Loucy (cell line): Measurements from ENCODE around the gene CCDC177.

Experiments used
- EZH2phosphoT487 ChIP-seq: fragments of 200-600 bp; IDR thresholded peaks from 2 replicates; pipeline ENCODE4 v1.6.1; 2018; ENCODE audit warnings: antibody characterized with exemption, mild to moderate bottlenecking, moderate library complexity, borderline replicate concordance
- TF ChIP-seq, protein P1 (sequence below): fragments of 200-600 bp; sonication (generic); conservative IDR thresholded peaks from 2 replicates; pipeline ENCODE4 v1.5.1; 2014; ENCODE audit warnings: mild to moderate bottlenecking, antibody characterized with exemption, low read length

DNA sequence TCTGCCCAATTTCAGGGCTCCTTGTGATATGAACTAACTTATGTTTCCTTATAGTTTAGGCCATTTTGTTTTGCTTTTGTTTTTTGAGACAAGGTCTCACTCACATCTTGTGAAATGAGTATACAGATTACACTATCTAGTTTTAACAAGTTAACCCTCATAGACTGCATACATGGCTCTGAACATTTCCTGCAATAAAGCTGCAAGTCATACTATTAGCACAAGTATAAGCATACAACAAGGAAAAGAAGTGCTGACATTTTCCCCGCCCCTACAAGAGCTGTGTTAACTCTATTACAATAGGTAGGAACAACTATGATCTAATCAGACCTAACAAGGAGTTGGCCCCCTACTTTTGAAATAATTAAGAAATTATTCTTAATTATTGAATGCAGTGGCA, 35.9 kb downstream of the CCDC177 start:
- TF ChIP-seq, protein P1, sequence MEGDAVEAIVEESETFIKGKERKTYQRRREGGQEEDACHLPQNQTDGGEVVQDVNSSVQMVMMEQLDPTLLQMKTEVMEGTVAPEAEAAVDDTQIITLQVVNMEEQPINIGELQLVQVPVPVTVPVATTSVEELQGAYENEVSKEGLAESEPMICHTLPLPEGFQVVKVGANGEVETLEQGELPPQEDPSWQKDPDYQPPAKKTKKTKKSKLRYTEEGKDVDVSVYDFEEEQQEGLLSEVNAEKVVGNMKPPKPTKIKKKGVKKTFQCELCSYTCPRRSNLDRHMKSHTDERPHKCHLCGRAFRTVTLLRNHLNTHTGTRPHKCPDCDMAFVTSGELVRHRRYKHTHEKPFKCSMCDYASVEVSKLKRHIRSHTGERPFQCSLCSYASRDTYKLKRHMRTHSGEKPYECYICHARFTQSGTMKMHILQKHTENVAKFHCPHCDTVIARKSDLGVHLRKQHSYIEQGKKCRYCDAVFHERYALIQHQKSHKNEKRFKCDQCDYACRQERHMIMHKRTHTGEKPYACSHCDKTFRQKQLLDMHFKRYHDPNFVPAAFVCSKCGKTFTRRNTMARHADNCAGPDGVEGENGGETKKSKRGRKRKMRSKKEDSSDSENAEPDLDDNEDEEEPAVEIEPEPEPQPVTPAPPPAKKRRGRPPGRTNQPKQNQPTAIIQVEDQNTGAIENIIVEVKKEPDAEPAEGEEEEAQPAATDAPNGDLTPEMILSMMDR: no peak
- no peak for TF ChIP-seq EZH2phosphoT487
